PFSK-1 (cell line): Measurements from ENCODE around the gene AHSP. TPM values are rescaled to one million over a fixed set of nuclear protein-coding genes. Genes with fewer than 3 reads are reported as not detected.
A peak's percentile ranks its signal among the peaks of the same experiment; 100 is the strongest.

Experiments
- FOXP2 ChIP-seq: optimal IDR thresholded peaks from 2 replicates; pipeline ENCODE3; 2011; ENCODE audit warnings: borderline replicate concordance, control low read depth, inconsistent platforms; ENCODE audit not compliant: insufficient read depth; ENCODE audit errors: extremely low read length, extremely low read depth
- POLR2AphosphoS5 ChIP-seq: IDR thresholded peaks from 2 replicates; pipeline ENCODE4 v1.6.1; 2012; ENCODE audit warnings: low read depth, mild to moderate bottlenecking, control low read depth, low read length, moderate library complexity
- SIN3A ChIP-seq: IDR thresholded peaks from 2 replicates; pipeline ENCODE4 v1.6.1; 2012; ENCODE audit warnings: mild to moderate bottlenecking, low read length, moderate library complexity, borderline replicate concordance; ENCODE audit not compliant: insufficient read depth
- TAF1 ChIP-seq: IDR thresholded peaks from 2 replicates; pipeline ENCODE4 v1.6.1; 2012; ENCODE audit warnings: low read length, control low read depth, borderline replicate concordance; ENCODE audit not compliant: insufficient read depth
- polyA plus RNA-seq: library from polyadenylated mRNA; unstranded; fragments of >200 nt; gene quantifications from one replicate; pipeline ENCODE4 v1.2.1, GENCODE V29; 2012; ENCODE audit warnings: low read depth, missing spikeins; ENCODE audit not compliant: insufficient read length
- TF ChIP-seq, protein P1 (sequence below), 2 experiments: IDR thresholded peaks; 2 replicates each; pipeline versions ENCODE4 v1.6.1 to v1.8.0; 2011 to 2012; ENCODE audit warnings: low read depth in 2 of 2, low read length in 2 of 2, control low read depth in 1 of 2, inconsistent platforms in 1 of 2, mild to moderate bottlenecking in 1 of 2, moderate library complexity in 1 of 2; ENCODE audit not compliant: insufficient read depth in 1 of 2

AHSP gene
- polyA plus RNA-seq: not detected

GRCh38 chr16:31527734-31528274 lies at the start of gene AHSP:
TSS of gene AHSP (plus strand) at chr16:31527900. CDS start at chr16:31528140, 240 bp downstream.
- no peak for TF ChIP-seq TAF1

DNA sequence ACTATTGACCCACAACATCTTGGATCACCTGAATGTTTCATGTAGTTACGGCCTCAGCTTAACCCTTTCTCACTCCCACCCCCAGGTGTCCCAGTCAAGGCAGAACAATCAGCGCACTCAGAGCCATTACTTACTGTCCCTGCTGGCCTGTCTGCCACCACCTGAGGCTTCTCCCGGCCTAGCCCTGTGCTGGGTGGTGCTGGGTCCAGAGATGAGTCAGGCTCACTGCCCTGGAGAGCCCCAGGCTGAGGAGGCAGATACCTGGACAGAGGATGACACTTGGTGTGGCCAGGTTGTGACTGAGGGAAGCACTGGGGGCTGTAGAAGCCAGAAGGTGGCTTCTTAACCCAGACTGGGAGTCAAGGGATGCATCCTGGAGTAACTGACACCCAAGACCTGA lies 48.7 kb upstream of the AHSP start:
- 0 out of 2 replicates have a peak, but pooled peaks have one; percentile 18 for TF ChIP-seq POLR2AphosphoS5
- no peak for TF ChIP-seq TAF1

- TF ChIP-seq TAF1: no peak
- TF ChIP-seq, protein P1, sequence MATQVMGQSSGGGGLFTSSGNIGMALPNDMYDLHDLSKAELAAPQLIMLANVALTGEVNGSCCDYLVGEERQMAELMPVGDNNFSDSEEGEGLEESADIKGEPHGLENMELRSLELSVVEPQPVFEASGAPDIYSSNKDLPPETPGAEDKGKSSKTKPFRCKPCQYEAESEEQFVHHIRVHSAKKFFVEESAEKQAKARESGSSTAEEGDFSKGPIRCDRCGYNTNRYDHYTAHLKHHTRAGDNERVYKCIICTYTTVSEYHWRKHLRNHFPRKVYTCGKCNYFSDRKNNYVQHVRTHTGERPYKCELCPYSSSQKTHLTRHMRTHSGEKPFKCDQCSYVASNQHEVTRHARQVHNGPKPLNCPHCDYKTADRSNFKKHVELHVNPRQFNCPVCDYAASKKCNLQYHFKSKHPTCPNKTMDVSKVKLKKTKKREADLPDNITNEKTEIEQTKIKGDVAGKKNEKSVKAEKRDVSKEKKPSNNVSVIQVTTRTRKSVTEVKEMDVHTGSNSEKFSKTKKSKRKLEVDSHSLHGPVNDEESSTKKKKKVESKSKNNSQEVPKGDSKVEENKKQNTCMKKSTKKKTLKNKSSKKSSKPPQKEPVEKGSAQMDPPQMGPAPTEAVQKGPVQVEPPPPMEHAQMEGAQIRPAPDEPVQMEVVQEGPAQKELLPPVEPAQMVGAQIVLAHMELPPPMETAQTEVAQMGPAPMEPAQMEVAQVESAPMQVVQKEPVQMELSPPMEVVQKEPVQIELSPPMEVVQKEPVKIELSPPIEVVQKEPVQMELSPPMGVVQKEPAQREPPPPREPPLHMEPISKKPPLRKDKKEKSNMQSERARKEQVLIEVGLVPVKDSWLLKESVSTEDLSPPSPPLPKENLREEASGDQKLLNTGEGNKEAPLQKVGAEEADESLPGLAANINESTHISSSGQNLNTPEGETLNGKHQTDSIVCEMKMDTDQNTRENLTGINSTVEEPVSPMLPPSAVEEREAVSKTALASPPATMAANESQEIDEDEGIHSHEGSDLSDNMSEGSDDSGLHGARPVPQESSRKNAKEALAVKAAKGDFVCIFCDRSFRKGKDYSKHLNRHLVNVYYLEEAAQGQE (IDR thresholded peaks at IDR 0.05; ENCODE audit: insufficient read depth in 1 of 2, low read depth in 2 of 2, low read length in 2 of 2): no peak
- no peak; the same call in 1 of the 2 replicates for TF ChIP-seq POLR2AphosphoS5
These were observed 47.9 kb upstream of the AHSP start for GRCh38 chr16:31479751-31480150.

GRCh38 chr16:31480851-31481536 lies 46.7 kb upstream of the AHSP start:
- TF ChIP-seq POLR2AphosphoS5 (no peak), FOXP2 (no peak), TAF1 (no peak), SIN3A (no peak)
- TF ChIP-seq, protein P1 (IDR thresholded peaks at IDR 0.05; ENCODE audit: insufficient read depth in 1 of 2, low read depth in 2 of 2, low read length in 2 of 2): no peak

DNA sequence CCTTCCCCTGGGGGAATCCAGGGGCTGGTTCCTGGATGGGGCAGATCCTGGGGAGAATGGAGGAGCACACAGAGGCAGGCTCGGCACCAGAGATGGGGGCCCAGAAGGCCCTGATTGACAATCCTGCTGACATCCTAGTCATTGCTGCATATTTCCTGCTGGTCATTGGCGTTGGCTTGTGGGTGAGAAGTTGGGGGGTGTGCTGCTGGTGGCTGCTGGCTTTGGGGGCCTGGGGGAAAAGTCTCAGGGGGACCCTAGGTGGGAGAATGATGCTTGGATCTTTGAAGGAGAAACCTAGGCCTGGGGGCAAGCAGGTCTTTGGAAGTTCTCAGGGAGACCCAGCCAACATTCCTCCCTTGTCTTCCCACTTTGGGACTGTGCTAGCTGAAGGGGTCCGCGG lies 44.6 kb upstream of the AHSP start, which contains the start of gene SLC5A2:
Gene SLC5A2, plus strand, starts transcription at position 43 of the 400 bp plus-strand sequence. Its CDS starts 14 bp downstream, at position 57.
- no peak for TF ChIP-seq SIN3A
- TF ChIP-seq, protein P1 (IDR thresholded peaks at IDR 0.05; ENCODE audit: insufficient read depth in 1 of 2, low read depth in 2 of 2, low read length in 2 of 2): no peak
- no peak for TF ChIP-seq POLR2AphosphoS5
- no peak for TF ChIP-seq FOXP2
- no peak for TF ChIP-seq TAF1

DNA sequence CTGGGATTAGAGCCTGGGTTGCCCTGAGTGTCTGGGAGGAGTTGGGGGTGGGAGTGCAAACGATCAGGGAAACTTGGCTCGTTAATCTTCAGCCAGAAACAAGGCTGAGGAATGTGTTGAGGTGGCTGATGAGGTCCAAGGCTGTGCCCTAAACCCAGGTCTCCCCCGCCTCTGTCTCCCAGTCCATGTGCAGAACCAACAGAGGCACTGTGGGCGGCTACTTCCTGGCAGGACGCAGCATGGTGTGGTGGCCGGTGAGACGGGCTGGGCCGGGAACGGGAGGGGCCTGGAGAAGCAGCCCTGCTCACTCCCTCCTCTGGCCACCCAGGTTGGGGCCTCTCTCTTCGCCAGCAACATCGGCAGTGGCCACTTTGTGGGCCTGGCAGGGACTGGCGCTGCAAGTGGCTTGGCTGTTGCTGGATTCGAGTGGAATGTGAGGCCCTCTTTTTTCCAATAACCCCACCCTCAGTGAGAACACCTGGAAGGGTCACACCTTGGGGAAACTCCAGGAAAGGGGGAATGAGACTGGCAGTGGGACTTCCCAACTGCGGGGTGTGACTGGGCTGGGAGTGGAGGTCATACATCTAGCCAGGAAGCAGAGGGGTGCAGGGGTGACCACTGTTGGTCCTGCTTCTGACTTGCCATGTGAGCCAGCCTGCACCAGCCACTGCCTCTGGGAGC lies 43.1 kb upstream of the AHSP start:
- TF ChIP-seq TAF1 (no peak), POLR2AphosphoS5 (no peak)
- TF ChIP-seq, protein P1 (IDR thresholded peaks at IDR 0.05; ENCODE audit: insufficient read depth in 1 of 2, low read depth in 2 of 2, low read length in 2 of 2): no peak
